B cell (primary cell): Measurements from ENCODE around the gene CEBPB. TPM values are rescaled to one million over a fixed set of nuclear protein-coding genes. Genes with fewer than 3 reads are reported as not detected.

ENCODE experiments used
- ATAC-seq: fragments of 200-7000 bp; cut with Tn5 transposase; one replicate; pipeline ENCODE4 v1.10.0; 2021; ENCODE audit warnings: low read depth, mild to moderate bottlenecking, moderate number of reproducible peaks, moderate library complexity
- CTCF ChIA-PET: fragments of 350-600 bp; sonication (Branson Sonifier 250); formaldehyde crosslinking; loops from one replicate; lab custom pipeline; 2021; ENCODE audit warnings: antibody characterized with exemption, inconsistent platforms; lab: Charles Lee
- POLR2A ChIA-PET: fragments of 350-600 bp; sonication (Branson Sonifier 250); formaldehyde crosslinking; loops from one replicate; lab custom pipeline; 2021; ENCODE audit warnings: antibody characterized with exemption; lab: Charles Lee
- DNase-seq: peaks from one replicate; pipeline ENCODE4 v3.0.0; 2013
- H2AFZ ChIP-seq: 2 replicates; pipeline ENCODE4 v1.6.1; 2012; ENCODE audit warnings: mild to moderate bottlenecking, low read depth, low read length; ENCODE audit not compliant: insufficient read depth, poor library complexity, severe bottlenecking
- H3K27ac ChIP-seq, 2 donors: 1 replicate in 1 of 2; 2 replicates in 1 of 2; pipeline ENCODE4 v1.5.1; 2012 to 2013; ENCODE audit warnings: low read length in 2 of 2, mild to moderate bottlenecking in 2 of 2, moderate library complexity in 1 of 2
- H3K27me3 ChIP-seq, 4 experiments: fragments of 200-600 bp in 1 of 4; sonication (generic) in 1 of 4; replicated peaks in 1 of 4; 1 replicate in 2 of 4; 2 replicates in 2 of 4; pipeline versions ENCODE4 v1.6.1 to v1.7.0; 2013 to 2016; ENCODE audit warnings: low read length in 3 of 4, mild to moderate bottlenecking in 2 of 4, mixed read lengths in 1 of 4, moderate library complexity in 1 of 4; ENCODE audit not compliant: insufficient read depth in 4 of 4, control insufficient read depth in 3 of 4; ENCODE audit errors: control extremely low read depth in 1 of 4
- H3K36me3 ChIP-seq, 2 experiments: replicated peaks in 1 of 2; 1 replicate in 1 of 2; 2 replicates in 1 of 2; pipeline versions ENCODE4 v1.6.1 to v1.7.1; 2013; ENCODE audit warnings: low read length in 1 of 2; ENCODE audit not compliant: insufficient read depth in 2 of 2, control insufficient read depth in 1 of 2; ENCODE audit errors: control extremely low read depth in 1 of 2, extremely low read depth in 1 of 2
- H3K4me1 ChIP-seq, 2 donors: fragments of 200-600 bp in 1 of 2; sonication (generic) in 1 of 2; 1 replicate in 1 of 2; 2 replicates in 1 of 2; pipeline versions ENCODE4 v1.5.1 to v1.6.1; 2013 to 2017; ENCODE audit warnings: low read length in 2 of 2; ENCODE audit not compliant: control insufficient read depth in 2 of 2, insufficient read depth in 2 of 2
- H3K4me2 ChIP-seq: replicated peaks from 2 replicates; pipeline ENCODE3; 2012; ENCODE audit warnings: mild to moderate bottlenecking, low read depth, low read length; ENCODE audit not compliant: poor library complexity, severe bottlenecking
- H3K4me3 ChIP-seq, 5 experiments: fragments of 200-600 bp in 1 of 5; sonication (generic) in 1 of 5; 1 replicate in 3 of 5; 2 replicates in 2 of 5; pipeline versions ENCODE4 v1.5.1 to v1.7.0; 2011 to 2016; ENCODE audit warnings: low read length in 4 of 5, mild to moderate bottlenecking in 4 of 5, low read depth in 2 of 5, control low read depth in 1 of 5, moderate library complexity in 1 of 5; ENCODE audit not compliant: insufficient read depth in 1 of 5; ENCODE audit errors: control extremely low read depth in 1 of 5, extremely low read depth in 1 of 5
- H3K79me2 ChIP-seq: fragments of 200-600 bp; sonication (generic); one replicate; pipeline ENCODE4 v1.6.0; 2016; ENCODE audit warnings: low read length; ENCODE audit not compliant: control insufficient read depth, insufficient read depth
- H3K9ac ChIP-seq: fragments of 200-600 bp; sonication (generic); 2 replicates; pipeline ENCODE4 v1.6.1; 2017; ENCODE audit warnings: mild to moderate bottlenecking, low read length, moderate library complexity
- H3K9me3 ChIP-seq, 3 donors: one replicate each; pipeline versions ENCODE4 v1.6.1 to v1.7.1; 2013; ENCODE audit warnings: low read length in 2 of 3; ENCODE audit not compliant: control insufficient read depth in 2 of 3, insufficient read depth in 1 of 3; ENCODE audit errors: control extremely low read depth in 1 of 3
- H4K20me1 ChIP-seq: 2 replicates; pipeline ENCODE4 v1.6.0; 2012; ENCODE audit warnings: mild to moderate bottlenecking, low read length; ENCODE audit not compliant: insufficient read depth, control insufficient read depth, poor library complexity, severe bottlenecking
- H3K27ac Mint-ChIP-seq: one replicate; pipeline ENCODE4 v1.8.0; 2021; ENCODE audit warnings: mixed read lengths
- H3K27me3 Mint-ChIP-seq: one replicate; pipeline ENCODE4 v1.8.0; 2021; ENCODE audit warnings: mixed read lengths
- H3K4me1 Mint-ChIP-seq: one replicate; pipeline ENCODE4 v1.8.0; 2021; ENCODE audit warnings: mixed read lengths
- H3K4me3 Mint-ChIP-seq: one replicate; pipeline ENCODE4 v1.8.0; 2021; ENCODE audit warnings: mixed read lengths
- H3K9me3 Mint-ChIP-seq: one replicate; pipeline ENCODE4 v1.8.0; 2022; ENCODE audit warnings: mixed read lengths; ENCODE audit not compliant: insufficient read depth
- EZH2 ChIP-seq: IDR thresholded peaks from 2 replicates; pipeline ENCODE4 v1.6.1; 2012; ENCODE audit warnings: borderline replicate concordance, low read depth, mild to moderate bottlenecking, moderate library complexity, low read length; ENCODE audit not compliant: insufficient read depth, poor library complexity, severe bottlenecking
- WGBS: methylation state at CpG from one replicate; pipeline ENCODE4 v1.1.5; 2013; ENCODE audit warnings: missing lambda C conversion rate; ENCODE audit not compliant: insufficient coverage; 5-methylcytosine and 5-hydroxymethylcytosine counted together
- intact Hi-C: fragments of 100-400 bp; cut with micrococcal nuclease; formaldehyde crosslinking; loops from one replicate; pipeline ENCODE4 v1.10.0; 2022
- polyA plus RNA-seq: library from polyadenylated mRNA; depleted of rRNA; stranded (reverse); fragments of >200 nt; gene quantifications from 2 replicates; pipeline ENCODE4 v1.2.3, GENCODE V29; 2012
- total RNA-seq, 2 donors: library from RNA; stranded (reverse); fragments of 120-200 nt in 1 of 2; gene quantifications; 1 replicate in 1 of 2; 2 replicates in 1 of 2; pipeline versions ENCODE4 v1.2.3 to v1.2.4, GENCODE V29; 2013 to 2022
- TF ChIP-seq, protein P1 (sequence below): fragments of 200-600 bp; IDR thresholded peaks from one replicate; pipeline ENCODE4 v1.8.0; 2022; ENCODE audit warnings: antibody characterized with exemption, mild to moderate bottlenecking

CEBPB gene
- total and polyA plus RNA-seq, 2 donors (not counting 1 experiment from before 2014, with no cell fraction given) = 25.8 to 28.7 TPM

DNA sequence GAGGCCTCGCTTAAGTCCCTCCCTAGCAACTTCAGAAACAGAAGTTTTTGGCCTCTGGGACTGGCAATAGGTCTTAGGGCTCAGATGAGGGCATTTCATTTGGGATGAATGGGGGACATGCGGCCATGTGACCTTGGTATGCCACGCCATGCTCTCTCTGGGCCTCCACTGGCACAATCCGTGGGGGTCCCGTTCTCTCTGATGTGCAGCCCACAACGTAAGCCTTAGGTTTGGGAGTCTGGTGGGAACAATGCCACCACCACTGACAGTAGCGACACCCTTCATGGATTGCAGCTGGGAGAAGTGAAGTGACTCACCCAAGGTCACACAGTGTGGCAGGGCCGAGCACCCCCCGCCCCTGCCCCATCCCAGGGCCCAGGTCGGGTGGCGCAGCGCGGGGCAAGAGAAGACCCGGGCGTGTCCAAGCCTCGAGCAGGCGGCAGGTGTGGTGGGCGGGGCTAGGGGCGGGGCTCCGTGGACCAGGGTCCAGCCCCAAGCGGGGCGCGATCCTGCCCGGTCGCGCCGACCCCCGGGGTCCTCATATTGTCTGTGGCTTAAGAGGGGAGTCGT, 864 bp upstream of the CEBPB start:
- WGBS = 48% methylated on average over 26 of the region's 29 CpGs
- Histone ChIP-seq H3K9me3 (peaks cover 0 to 2% (median 0%) of the 10 kb centered on the region in 3 donors), H3K4me3 (peak overlapping the region; percentile 15 to 83 (median 68)), H3K27me3 (peaks cover 0 to 10% (median 3%) of the 10 kb centered on the region in 4 experiments), H3K9ac (peak overlapping the region; percentile 80), H3K4me1 (peaks cover 16 to 28% of the 10 kb centered on the region in 2 donors), H2AFZ (peak overlapping the region; percentile 84), H4K20me1 (peaks cover 26% of the 10 kb centered on the region), H3K79me2 (peaks cover 24% of the 10 kb centered on the region), H3K36me3 (peaks cover 4 to 5% of the 10 kb centered on the region in 2 experiments), H3K27ac (no peak overlapping the region), H3K4me2 (peak overlapping the region; percentile 85)
- no peak for DNase-seq
- H3K27me3 Mint-ChIP-seq = peaks cover 12% of the 10 kb centered on the region
- TF ChIP-seq, protein P1, sequence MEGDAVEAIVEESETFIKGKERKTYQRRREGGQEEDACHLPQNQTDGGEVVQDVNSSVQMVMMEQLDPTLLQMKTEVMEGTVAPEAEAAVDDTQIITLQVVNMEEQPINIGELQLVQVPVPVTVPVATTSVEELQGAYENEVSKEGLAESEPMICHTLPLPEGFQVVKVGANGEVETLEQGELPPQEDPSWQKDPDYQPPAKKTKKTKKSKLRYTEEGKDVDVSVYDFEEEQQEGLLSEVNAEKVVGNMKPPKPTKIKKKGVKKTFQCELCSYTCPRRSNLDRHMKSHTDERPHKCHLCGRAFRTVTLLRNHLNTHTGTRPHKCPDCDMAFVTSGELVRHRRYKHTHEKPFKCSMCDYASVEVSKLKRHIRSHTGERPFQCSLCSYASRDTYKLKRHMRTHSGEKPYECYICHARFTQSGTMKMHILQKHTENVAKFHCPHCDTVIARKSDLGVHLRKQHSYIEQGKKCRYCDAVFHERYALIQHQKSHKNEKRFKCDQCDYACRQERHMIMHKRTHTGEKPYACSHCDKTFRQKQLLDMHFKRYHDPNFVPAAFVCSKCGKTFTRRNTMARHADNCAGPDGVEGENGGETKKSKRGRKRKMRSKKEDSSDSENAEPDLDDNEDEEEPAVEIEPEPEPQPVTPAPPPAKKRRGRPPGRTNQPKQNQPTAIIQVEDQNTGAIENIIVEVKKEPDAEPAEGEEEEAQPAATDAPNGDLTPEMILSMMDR = no peak
- TF ChIP-seq EZH2 = no peak
- CTCF ChIA-PET = interaction anchor here (1.0 to 7.6 kb wide), 8 partner anchors 20 to 561 kb away, joined by 3 to 95 read pairs (median 9); no protein-coding TSS in a partner anchor
- no peak for ATAC-seq
- peaks cover 16% of the 10 kb centered on the region for H3K4me1 Mint-ChIP-seq
- peak overlapping the region; percentile 72 for H3K4me3 Mint-ChIP-seq
- POLR2A ChIA-PET = no interaction called here
- peak overlapping the region; percentile 80 for H3K27ac Mint-ChIP-seq
- intact Hi-C loops = loop anchor here (1.0 kb wide), 3 partner anchors 271 to 542 kb away; partner anchors contain the start of gene PARD6B
- H3K9me3 Mint-ChIP-seq = no peaks in the 10 kb centered on the region

DNA sequence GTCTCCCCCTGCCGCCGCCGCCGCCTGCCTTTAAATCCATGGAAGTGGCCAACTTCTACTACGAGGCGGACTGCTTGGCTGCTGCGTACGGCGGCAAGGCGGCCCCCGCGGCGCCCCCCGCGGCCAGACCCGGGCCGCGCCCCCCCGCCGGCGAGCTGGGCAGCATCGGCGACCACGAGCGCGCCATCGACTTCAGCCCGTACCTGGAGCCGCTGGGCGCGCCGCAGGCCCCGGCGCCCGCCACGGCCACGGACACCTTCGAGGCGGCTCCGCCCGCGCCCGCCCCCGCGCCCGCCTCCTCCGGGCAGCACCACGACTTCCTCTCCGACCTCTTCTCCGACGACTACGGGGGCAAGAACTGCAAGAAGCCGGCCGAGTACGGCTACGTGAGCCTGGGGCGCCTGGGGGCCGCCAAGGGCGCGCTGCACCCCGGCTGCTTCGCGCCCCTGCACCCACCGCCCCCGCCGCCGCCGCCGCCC, 474 bp downstream of the CEBPB start:
- H4K20me1 ChIP-seq = peaks cover 34% of the 10 kb centered on the region
- TF ChIP-seq EZH2 = no peak
- TF ChIP-seq, protein P1 = no peak
- H3K79me2 ChIP-seq = peaks cover 29% of the 10 kb centered on the region
- intact Hi-C loops = no loop called here
- peaks cover 16 to 26% of the 10 kb centered on the region in 2 donors for H3K4me1 ChIP-seq
- H2AFZ ChIP-seq = peak overlapping the region; percentile 84
- 1% methylated on average over 58 of the region's 69 CpGs for WGBS
- POLR2A ChIA-PET = interaction anchor here (0.5 to 1.0 kb wide), 2 partner anchors 36 to 75 kb away, joined by 4 to 5 read pairs; no protein-coding TSS in a partner anchor
- Mint-ChIP-seq H3K27ac (peak overlapping the region; percentile 83), H3K4me1 (peaks cover 16% of the 10 kb centered on the region), H3K4me3 (peak overlapping the region; percentile 80), H3K27me3 (peaks cover 1% of the 10 kb centered on the region), H3K9me3 (no peaks in the 10 kb centered on the region)
- peaks cover 0 to 2% (median 0%) of the 10 kb centered on the region in 3 donors for H3K9me3 ChIP-seq
- DNase-seq = peak; percentile 78
- ATAC-seq = peak; percentile 28
- H3K27me3 ChIP-seq = peaks cover 0 to 2% (median under 1%) of the 10 kb centered on the region in 4 experiments
- peak overlapping the region; percentile 85 for H3K4me2 ChIP-seq
- peak overlapping the region; percentile 80 for H3K9ac ChIP-seq
- H3K36me3 ChIP-seq = peaks cover 4 to 5% of the 10 kb centered on the region in 2 experiments
- H3K27ac ChIP-seq = peak overlapping the region; percentile 38 to 70
- CTCF ChIA-PET = interaction anchor here (0.7 to 7.6 kb wide), 13 partner anchors 12 to 560 kb away, joined by 3 to 95 read pairs (median 3); partner anchors contain the start of gene RNF114
- H3K4me3 ChIP-seq = peak overlapping the region in 4 of 5 experiments; percentile 68 to 83 (median 72)
